ENCODE results near the gene F8. TPM values are rescaled to one million over a fixed set of nuclear protein-coding genes. Genes with fewer than 3 reads are reported as not detected.

F8 gene
- total RNA-seq, 1 experiment from 2014 or later, result 0.20 TPM

DNA sequence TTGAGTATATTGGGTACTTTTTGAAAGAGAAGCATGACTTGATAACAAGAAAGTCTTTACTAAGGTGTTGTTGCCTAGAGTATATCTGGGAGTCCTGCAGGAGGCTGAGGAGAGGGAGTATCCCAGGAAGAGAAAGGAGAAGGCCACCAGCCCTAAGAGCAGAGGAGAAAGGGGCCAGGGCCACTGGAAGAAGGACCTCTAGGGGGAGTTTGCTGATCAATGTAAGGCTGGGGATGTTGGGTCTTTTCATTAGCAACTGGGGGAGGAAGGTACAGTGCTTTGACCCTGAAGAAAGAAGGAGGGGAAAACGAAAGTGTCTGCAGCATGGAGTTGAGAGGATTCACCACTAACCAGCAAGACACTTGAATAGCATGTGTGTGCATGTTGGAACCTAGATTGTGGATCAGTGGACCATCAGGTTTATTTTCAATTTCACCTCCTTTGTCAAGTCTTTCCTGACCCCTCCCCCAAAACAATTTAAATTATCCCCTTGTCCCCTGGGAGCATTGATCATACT, 192.5 kb downstream of the F8 start:
- no TSS peak for BruUV-seq (replicated peaks)
- Mint-ChIP-seq H3K27me3 (ENCODE audit: insufficient read depth, unreplicated experiment) (peaks cover 3% of the 10 kb centered on the region), H3K4me1 (ENCODE audit: low read depth, unreplicated experiment) (no peaks in the 10 kb centered on the region), H3K9me3 (ENCODE audit: unreplicated experiment) (no peaks in the 10 kb centered on the region), H3K36me3 (ENCODE audit: insufficient read depth, unreplicated experiment) (no peaks in the 10 kb centered on the region), H3K4me3 (ENCODE audit: unreplicated experiment) (no peak overlapping the region), H3K27ac (ENCODE audit: unreplicated experiment) (no peak overlapping the region)
- CTCF ChIA-PET, result no interaction called here
- H3K4me1 ChIP-seq, result no peaks in the 10 kb centered on the region
- no peak for TF ChIP-seq CTCF (IDR thresholded peaks at IDR 0.05; ENCODE audit: insufficient read depth in 1 of 2, low read depth in 1 of 2, low read length in 1 of 2, severe bottlenecking in 1 of 2, unreplicated experiment in 1 of 2)
- H3K9me3 ChIP-seq, result no peaks in the 10 kb centered on the region
- H3K4me3 ChIP-seq (ENCODE audit: low read depth, low read length), result no peak overlapping the region
- intact Hi-C loops (cut with micrococcal nuclease; ENCODE audit: unreplicated experiment), result no loop called here
- POLR2A ChIA-PET, result no interaction called here
- no peaks in the 10 kb centered on the region for H3K36me3 ChIP-seq (ENCODE audit: control insufficient read depth, insufficient read depth, low read length)
- no peak for DNase-seq
- no peaks in the 10 kb centered on the region for H3K27me3 ChIP-seq (replicated peaks; ENCODE audit: control insufficient read depth, insufficient read depth, low read length)

- H3K27me3 Mint-ChIP-seq (ENCODE audit: insufficient read depth, unreplicated experiment), result peaks cover 3% of the 10 kb centered on the region
- H3K4me3 Mint-ChIP-seq (ENCODE audit: unreplicated experiment), result no peak overlapping the region
- intact Hi-C loops (cut with micrococcal nuclease; ENCODE audit: unreplicated experiment), result no loop called here
- Histone ChIP-seq H3K9me3 (no peaks in the 10 kb centered on the region), H3K4me1 (no peaks in the 10 kb centered on the region), H3K27me3 (replicated peaks; ENCODE audit: control insufficient read depth, insufficient read depth, low read length) (no peaks in the 10 kb centered on the region), H3K4me3 (ENCODE audit: low read depth, low read length) (no peak overlapping the region), H3K36me3 (ENCODE audit: control insufficient read depth, insufficient read depth, low read length) (no peaks in the 10 kb centered on the region)
- no peak overlapping the region for H3K27ac Mint-ChIP-seq (ENCODE audit: unreplicated experiment)
- no peaks in the 10 kb centered on the region for H3K4me1 Mint-ChIP-seq (ENCODE audit: low read depth, unreplicated experiment)
- no peaks in the 10 kb centered on the region for H3K36me3 Mint-ChIP-seq (ENCODE audit: insufficient read depth, unreplicated experiment)
- CTCF ChIA-PET, result no interaction called here
- POLR2A ChIA-PET, result no interaction called here
- TF ChIP-seq CTCF (IDR thresholded peaks at IDR 0.05; ENCODE audit: insufficient read depth in 1 of 2, low read depth in 1 of 2, low read length in 1 of 2, severe bottlenecking in 1 of 2, unreplicated experiment in 1 of 2), result no peak
- H3K9me3 Mint-ChIP-seq (ENCODE audit: unreplicated experiment), result no peaks in the 10 kb centered on the region
- no TSS peak for BruUV-seq (replicated peaks)
- no peak for DNase-seq
These were observed 193.4 kb downstream of the F8 start for GRCh38 chrX:154829134-154829533.

DNA sequence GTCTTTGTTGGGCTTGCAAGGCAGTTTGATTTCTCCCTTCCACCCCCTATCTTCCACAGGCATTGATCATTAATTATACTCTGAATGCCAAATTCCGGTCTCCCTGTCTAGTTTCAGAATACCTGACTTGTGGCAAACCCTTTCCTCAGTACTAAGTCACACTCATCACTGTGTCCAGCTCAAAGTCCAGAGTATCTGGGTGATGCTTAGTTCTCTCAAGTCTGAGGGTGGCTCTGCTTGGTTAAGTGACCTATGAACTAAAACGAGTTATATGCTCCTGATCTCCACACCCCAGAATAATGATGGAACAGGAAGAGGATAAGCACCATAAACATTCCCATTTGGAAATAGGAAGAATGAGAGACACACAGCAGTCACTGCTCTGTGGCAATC, 194.5 kb downstream of the F8 start:
- peaks cover 3% of the 10 kb centered on the region for H3K27me3 Mint-ChIP-seq (ENCODE audit: insufficient read depth, unreplicated experiment)
- Histone ChIP-seq H3K36me3 (ENCODE audit: control insufficient read depth, insufficient read depth, low read length) (no peaks in the 10 kb centered on the region), H3K4me3 (ENCODE audit: low read depth, low read length) (no peak overlapping the region), H3K9me3 (no peaks in the 10 kb centered on the region), H3K27me3 (replicated peaks; ENCODE audit: control insufficient read depth, insufficient read depth, low read length) (no peaks in the 10 kb centered on the region), H3K4me1 (no peaks in the 10 kb centered on the region)
- DNase-seq, result no peak
- H3K27ac Mint-ChIP-seq (ENCODE audit: unreplicated experiment), result no peak overlapping the region
- H3K36me3 Mint-ChIP-seq (ENCODE audit: insufficient read depth, unreplicated experiment), result no peaks in the 10 kb centered on the region
- H3K4me1 Mint-ChIP-seq (ENCODE audit: low read depth, unreplicated experiment), result no peaks in the 10 kb centered on the region
- intact Hi-C loops (cut with micrococcal nuclease; ENCODE audit: unreplicated experiment), result no loop called here
- TF ChIP-seq CTCF (IDR thresholded peaks at IDR 0.05; ENCODE audit: insufficient read depth in 1 of 2, low read depth in 1 of 2, low read length in 1 of 2, severe bottlenecking in 1 of 2, unreplicated experiment in 1 of 2), result no peak
- POLR2A ChIA-PET, result no interaction called here
- no peak overlapping the region for H3K4me3 Mint-ChIP-seq (ENCODE audit: unreplicated experiment)
- no peaks in the 10 kb centered on the region for H3K9me3 Mint-ChIP-seq (ENCODE audit: unreplicated experiment)
- no TSS peak for BruUV-seq (replicated peaks)
- CTCF ChIA-PET, result no interaction called here
